Naive thymus-derived CD4-positive, alpha-beta T cell (primary cell): ENCODE measurements around the gene STAP2. TPM values are rescaled to one million over a fixed set of nuclear protein-coding genes. Genes with fewer than 3 reads are reported as not detected.

Experiments
- ATAC-seq: fragments of 150-1000 bp; cut with Tn5 transposase; 2 replicates; pipeline ENCODE4 v1.10.0; 2021; ENCODE audit warnings: mild to moderate bottlenecking, moderate library complexity
- CTCF ChIA-PET: fragments of 350-600 bp; sonication (Branson Sonifier 250); formaldehyde crosslinking; loops from one replicate; lab custom pipeline; 2021; ENCODE audit warnings: antibody characterized with exemption; lab: Charles Lee
- POLR2A ChIA-PET: fragments of 350-600 bp; sonication (Branson Sonifier 250); formaldehyde crosslinking; loops from one replicate; lab custom pipeline; 2021; ENCODE audit warnings: antibody characterized with exemption, inconsistent platforms; lab: Charles Lee
- DNase-seq, 9 donors: peaks; one replicate each; pipeline versions ENCODE4 v3.0.0 to v3.0.0-alpha.2; 2020 to 2022; ENCODE audit warnings: mixed read lengths in 1 of 9
- H3K27ac ChIP-seq: one replicate; pipeline ENCODE4 v1.7.0; 2013; ENCODE audit warnings: mild to moderate bottlenecking, low read depth, low read length, moderate library complexity
- H3K27me3 ChIP-seq, 2 donors: one replicate each; pipeline ENCODE4 v1.7.0; 2013; ENCODE audit warnings: low read length in 2 of 2, mild to moderate bottlenecking in 2 of 2, moderate library complexity in 2 of 2; ENCODE audit not compliant: control insufficient read depth in 2 of 2, insufficient read depth in 2 of 2
- H3K36me3 ChIP-seq, 3 experiments: 1 replicate in 2 of 3; 2 replicates in 1 of 3; pipeline ENCODE4 v1.7.0; 2013; ENCODE audit warnings: low read length in 3 of 3, mild to moderate bottlenecking in 3 of 3, moderate library complexity in 1 of 3; ENCODE audit not compliant: insufficient read depth in 3 of 3, control insufficient read depth in 2 of 3
- H3K4me1 ChIP-seq, 2 donors: one replicate each; pipeline ENCODE4 v1.7.0; 2013; ENCODE audit warnings: low read length in 2 of 2, mild to moderate bottlenecking in 2 of 2, moderate library complexity in 1 of 2; ENCODE audit not compliant: control insufficient read depth in 2 of 2, insufficient read depth in 2 of 2
- H3K4me3 ChIP-seq: 2 replicates; pipeline ENCODE4 v1.7.0; 2013; ENCODE audit warnings: mild to moderate bottlenecking, low read length
- H3K9me3 ChIP-seq, 3 experiments: 1 replicate in 2 of 3; 2 replicates in 1 of 3; pipeline ENCODE4 v1.7.0; 2013; ENCODE audit warnings: low read length in 3 of 3; ENCODE audit not compliant: control insufficient read depth in 2 of 3
- H3K27ac Mint-ChIP-seq, 9 donors: one replicate each; pipeline ENCODE4 v1.8.0; 2020 to 2022; ENCODE audit warnings: mixed read lengths in 9 of 9, mild to moderate bottlenecking in 8 of 9, moderate library complexity in 5 of 9, inconsistent platforms in 2 of 9
- H3K27me3 Mint-ChIP-seq, 5 donors: one replicate each; pipeline ENCODE4 v1.8.0; 2021 to 2022; ENCODE audit warnings: mixed read lengths in 5 of 5, mild to moderate bottlenecking in 1 of 5
- H3K36me3 Mint-ChIP-seq, 5 donors: one replicate each; pipeline ENCODE4 v1.8.0; 2020 to 2022; ENCODE audit warnings: mixed read lengths in 5 of 5, mild to moderate bottlenecking in 3 of 5, inconsistent platforms in 1 of 5
- H3K4me1 Mint-ChIP-seq, 7 donors: one replicate each; pipeline ENCODE4 v1.8.0; 2020 to 2022; ENCODE audit warnings: mixed read lengths in 7 of 7, mild to moderate bottlenecking in 3 of 7, inconsistent platforms in 1 of 7
- H3K4me3 Mint-ChIP-seq, 10 donors: one replicate each; pipeline ENCODE4 v1.8.0; 2020 to 2022; ENCODE audit warnings: mild to moderate bottlenecking in 10 of 10, mixed read lengths in 10 of 10, moderate library complexity in 6 of 10, inconsistent platforms in 2 of 10
- H3K9me3 Mint-ChIP-seq, 11 donors: one replicate each; pipeline ENCODE4 v1.8.0; 2020 to 2022; ENCODE audit warnings: mixed read lengths in 11 of 11, mild to moderate bottlenecking in 4 of 11, inconsistent platforms in 1 of 11, moderate library complexity in 1 of 11
- intact Hi-C, 2 donors: fragments of 100-400 bp; cut with micrococcal nuclease; formaldehyde crosslinking; loops; one replicate each; pipeline ENCODE4 v1.15.1; 2023
- polyA plus RNA-seq, 2 donors: library from polyadenylated mRNA; unstranded; fragments of 300-500 nt; fragmentation: Illumina TruSeq; gene quantifications; one replicate each; pipeline ENCODE4 v1.2.3, GENCODE V29; 2021
- total RNA-seq, 6 experiments: library from RNA in 5 of 6; stranded (reverse) in 5 of 6; gene quantifications; 1 replicate in 5 of 6; 2 replicates in 1 of 6; pipeline ENCODE4 v1.2.3 and lab custom pipeline; 2021 to 2026

STAP2 gene, protein sequence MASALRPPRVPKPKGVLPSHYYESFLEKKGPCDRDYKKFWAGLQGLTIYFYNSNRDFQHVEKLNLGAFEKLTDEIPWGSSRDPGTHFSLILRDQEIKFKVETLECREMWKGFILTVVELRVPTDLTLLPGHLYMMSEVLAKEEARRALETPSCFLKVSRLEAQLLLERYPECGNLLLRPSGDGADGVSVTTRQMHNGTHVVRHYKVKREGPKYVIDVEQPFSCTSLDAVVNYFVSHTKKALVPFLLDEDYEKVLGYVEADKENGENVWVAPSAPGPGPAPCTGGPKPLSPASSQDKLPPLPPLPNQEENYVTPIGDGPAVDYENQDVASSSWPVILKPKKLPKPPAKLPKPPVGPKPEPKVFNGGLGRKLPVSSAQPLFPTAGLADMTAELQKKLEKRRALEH
- total RNA-seq (10 to 100 TPM in 1 of 5 experiments, 1 to 10 TPM in 4; 2.6 to 11.8 (median 4.5) TPM), polyA plus RNA-seq (1 to 10 TPM; 2.4 to 4.9 TPM), total RNA-seq (lab: John Stamatoyannopoulos, UW) (1.5 reads per million, percentile 4 among the genes with 10 or more reads in this experiment)

DNA sequence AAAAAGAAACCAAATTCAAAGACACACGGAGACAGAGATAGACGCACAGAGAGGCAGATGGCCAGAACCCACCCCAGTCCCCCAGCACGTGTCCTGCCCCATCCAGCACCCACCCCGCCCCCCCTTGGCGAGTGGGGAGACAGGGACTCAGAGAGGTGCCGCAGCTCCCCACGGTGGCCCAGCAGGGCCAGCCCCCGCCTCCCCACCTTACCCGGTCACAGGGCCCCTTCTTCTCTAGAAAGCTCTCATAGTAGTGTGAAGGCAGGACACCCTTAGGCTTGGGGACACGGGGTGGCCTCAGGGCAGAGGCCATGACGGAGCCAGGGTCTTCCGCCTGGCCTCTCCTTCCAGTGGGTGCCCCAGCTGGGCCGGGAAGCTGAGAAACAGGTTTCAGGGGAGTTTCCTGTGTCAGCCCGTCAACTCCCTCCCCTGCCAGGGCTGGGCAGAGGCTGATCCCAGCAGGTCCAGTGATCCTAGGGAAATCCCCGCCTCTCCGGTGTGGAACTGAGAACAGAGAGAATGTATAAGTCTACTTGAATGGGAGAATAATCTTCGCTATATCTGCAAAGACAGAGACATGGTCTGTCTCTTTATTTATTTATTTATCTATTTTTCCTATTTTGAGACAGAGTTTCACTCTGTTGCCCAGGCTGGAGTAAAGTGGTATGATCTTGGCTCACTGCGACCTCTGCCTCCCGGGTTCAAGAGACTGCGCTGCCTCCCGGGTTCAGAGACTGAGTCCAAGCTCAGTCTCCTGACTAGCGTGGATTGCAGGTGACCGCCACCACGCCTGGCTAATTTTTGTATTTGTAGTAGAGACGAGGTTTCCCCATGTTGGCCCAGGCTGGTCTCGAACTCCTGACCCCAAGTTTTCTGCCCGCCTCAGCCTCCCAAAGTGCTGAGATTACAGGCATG, at the start of gene STAP2:
TSS of gene STAP2 (minus strand) at position 387 of the 915 bp plus-strand sequence. CDS start at position 313, 74 bp downstream.
- H3K36me3 ChIP-seq: no peaks in the 10 kb centered on the region
- peak within 1 kb of the TSS; percentile 61 for H3K4me3 ChIP-seq
- H3K4me1 ChIP-seq: peaks cover 0 to 14% of the 10 kb centered on the region in 2 donors
- peak within 1 kb of the TSS; percentile 60 for H3K27ac ChIP-seq
- H3K4me1 Mint-ChIP-seq: peaks cover 14 to 36% (median 28%) of the 10 kb centered on the region in 7 donors
- ATAC-seq (no peak), DNase-seq (peak in 3 of 9 donors; percentile 17 to 28 (median 17))
- intact Hi-C loops: loop anchor here in 1 of 2 donors (1.0 kb wide), 1 partner anchor 10 kb away; no protein-coding TSS in a partner anchor
- H3K27me3 Mint-ChIP-seq: peaks cover 0 to 2% (median 0%) of the 10 kb centered on the region in 5 donors
- no peaks in the 10 kb centered on the region for H3K9me3 ChIP-seq
- peak within 1 kb of the TSS; percentile 90 to 96 (median 93) for H3K27ac Mint-ChIP-seq
- ChIA-PET CTCF (interaction anchor here (0.6 to 1.2 kb wide), 4 partner anchors 9 to 72 kb away, joined by 3 to 8 read pairs (median 4); no protein-coding TSS in a partner anchor), POLR2A (interaction anchor here (0.7 to 3.2 kb wide), 5 partner anchors 11 to 47 kb away, joined by 3 to 16 read pairs (median 4); partner anchors contain the start of gene TMIGD2)
- peak within 1 kb of the TSS; percentile 86 to 99 (median 92) for H3K4me3 Mint-ChIP-seq
- no peaks in the 10 kb centered on the region for H3K27me3 ChIP-seq
- H3K9me3 Mint-ChIP-seq: peaks cover 0 to 15% (median 4%) of the 10 kb centered on the region in 11 donors
- peaks cover 0 to 14% (median 0%) of the 10 kb centered on the region in 5 donors for H3K36me3 Mint-ChIP-seq

DNA sequence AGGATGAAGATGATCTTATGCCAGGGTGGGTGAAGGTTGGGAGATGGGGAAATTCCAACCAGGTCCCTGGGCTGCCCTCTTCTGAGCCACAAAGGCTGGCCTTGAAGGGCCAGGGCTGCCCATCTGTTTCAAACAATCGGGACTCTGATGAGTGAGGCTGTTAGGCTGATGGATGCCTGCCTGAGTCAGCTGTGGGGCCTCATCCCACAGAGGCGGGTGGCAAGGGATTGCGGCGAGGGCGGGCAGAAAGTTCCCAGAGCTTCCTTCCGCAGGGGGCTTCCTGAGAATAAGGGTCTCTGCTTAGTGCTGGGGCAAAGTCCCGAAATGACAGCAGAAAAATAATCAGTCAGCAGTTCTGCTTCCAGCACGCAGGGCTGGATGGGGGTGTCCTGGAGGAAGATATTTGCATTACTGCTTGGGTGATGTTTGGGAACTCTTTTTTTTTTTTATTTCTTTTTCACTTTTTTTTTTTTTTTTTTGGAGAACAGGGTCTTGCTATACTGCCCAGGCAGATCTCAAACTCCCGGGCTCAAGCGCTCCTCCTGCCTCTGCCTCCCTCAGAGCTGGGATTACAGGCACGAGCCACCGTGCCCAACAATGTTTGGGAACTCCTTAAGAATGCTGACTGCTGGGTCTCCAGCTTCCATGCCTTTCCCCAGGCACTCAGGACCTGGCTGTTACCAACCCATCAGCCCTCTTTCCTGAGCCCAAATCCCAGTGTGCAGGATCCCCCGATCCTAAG, 47.6 kb upstream of the STAP2 start:
- Mint-ChIP-seq H3K4me3 (no peak overlapping the region), H3K4me1 (peaks cover 15 to 40% (median 25%) of the 10 kb centered on the region in 7 donors), H3K27me3 (no peaks in the 10 kb centered on the region), H3K36me3 (peaks cover 0 to 10% (median 0%) of the 10 kb centered on the region in 5 donors), H3K9me3 (no peaks in the 10 kb centered on the region), H3K27ac (peak overlapping the region in 2 of 9 donors; percentile 19 to 47)
- POLR2A ChIA-PET: no interaction called here
- no peak overlapping the region for H3K4me3 ChIP-seq
- no peak for ATAC-seq
- H3K4me1 ChIP-seq: peaks cover 11 to 14% of the 10 kb centered on the region in 2 donors
- intact Hi-C loops: no loop called here
- H3K9me3 ChIP-seq: no peaks in the 10 kb centered on the region
- DNase-seq: no peak
- H3K36me3 ChIP-seq: peaks cover 0 to 58% (median 3%) of the 10 kb centered on the region in 3 experiments
- no peaks in the 10 kb centered on the region for H3K27me3 ChIP-seq
- CTCF ChIA-PET: interaction anchor here (0.8 kb wide), 1 partner anchor 22 kb away, joined by 3 read pairs; no protein-coding TSS in a partner anchor
- H3K27ac ChIP-seq: no peak overlapping the region

DNA sequence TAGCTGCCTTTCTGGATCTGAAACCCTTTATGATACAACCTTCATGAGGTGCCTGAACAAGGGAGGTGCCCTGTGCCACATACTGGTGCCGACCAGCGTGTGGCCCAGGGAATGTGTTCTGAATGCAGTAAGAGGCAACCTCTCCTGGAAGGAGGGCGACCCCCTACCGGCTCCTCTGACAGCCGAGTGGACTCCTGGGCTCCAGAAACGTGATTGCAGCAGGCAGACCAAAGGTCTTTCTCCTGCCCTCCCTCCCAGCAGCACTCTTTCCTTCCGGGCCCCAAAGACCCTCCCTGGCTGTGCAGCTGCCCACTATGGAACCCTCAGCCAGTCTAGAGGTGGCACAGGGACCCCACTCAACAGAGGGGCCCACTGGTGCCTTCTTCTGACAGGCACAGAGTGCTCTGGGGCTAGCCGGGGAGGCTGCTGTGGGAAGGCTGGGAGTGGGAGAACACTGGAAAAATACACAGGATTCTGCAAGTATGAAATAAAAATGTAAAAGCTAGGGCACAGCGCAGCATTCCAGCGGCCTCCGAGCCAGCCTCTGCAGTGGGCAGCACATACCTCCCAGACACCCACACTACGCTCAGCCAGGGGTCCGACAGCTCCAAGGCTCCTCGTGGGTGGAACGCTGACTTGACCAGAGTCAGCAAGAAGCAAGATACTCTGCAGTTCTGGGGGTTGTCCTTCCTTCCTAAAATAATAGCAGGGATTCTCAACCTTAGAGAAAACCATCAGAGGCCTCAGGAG, 46.8 kb upstream of the STAP2 start:
- Mint-ChIP-seq H3K36me3 (peaks cover 0 to 10% (median 0%) of the 10 kb centered on the region in 5 donors), H3K9me3 (no peaks in the 10 kb centered on the region), H3K4me1 (peaks cover 12 to 40% (median 25%) of the 10 kb centered on the region in 7 donors), H3K27ac (peak overlapping the region in 3 of 9 donors; percentile 9 to 47 (median 41)), H3K27me3 (no peaks in the 10 kb centered on the region), H3K4me3 (no peak overlapping the region)
- H3K4me1 ChIP-seq: peaks cover 14 to 15% of the 10 kb centered on the region in 2 donors
- no peak overlapping the region for H3K27ac ChIP-seq
- DNase-seq (no peak), ATAC-seq (no peak)
- no peak overlapping the region for H3K4me3 ChIP-seq
- intact Hi-C loops: no loop called here
- POLR2A ChIA-PET: no interaction called here
- H3K9me3 ChIP-seq: no peaks in the 10 kb centered on the region
- no peaks in the 10 kb centered on the region for H3K27me3 ChIP-seq
- CTCF ChIA-PET: interaction anchor here (0.8 to 1.8 kb wide), 2 partner anchors 10 to 22 kb away, joined by 3 to 4 read pairs; no protein-coding TSS in a partner anchor
- peaks cover 0 to 56% (median 3%) of the 10 kb centered on the region in 3 experiments for H3K36me3 ChIP-seq

DNA sequence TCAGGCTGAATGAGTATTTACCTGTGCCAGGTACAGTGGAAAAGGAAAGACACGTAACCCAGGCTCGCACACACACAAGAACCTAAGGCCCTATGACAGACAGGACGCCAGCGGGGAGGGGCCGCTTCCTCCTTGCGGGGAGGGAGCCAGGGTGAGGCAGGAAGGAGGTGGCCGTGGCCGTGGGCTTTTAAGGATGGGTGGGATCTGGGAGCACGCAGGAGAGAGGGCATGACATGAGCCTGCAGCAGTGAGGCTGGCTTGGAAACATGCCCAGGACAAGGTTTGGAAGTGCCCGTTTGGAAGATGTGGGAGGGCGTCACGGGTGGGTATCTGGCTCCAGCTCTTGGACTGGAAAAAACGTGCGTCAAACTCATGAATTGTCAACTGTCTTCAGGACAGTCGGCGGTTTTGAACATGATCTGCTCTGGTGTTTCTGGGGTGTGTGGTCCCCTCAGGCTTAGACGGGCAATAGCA, 41.7 kb upstream of the STAP2 start:
- DNase-seq (peak in 7 of 9 donors; percentile 61 to 74 (median 65)), ATAC-seq (peak; percentile 85)
- Histone ChIP-seq H3K4me3 (peak overlapping the region; percentile 57), H3K27me3 (no peaks in the 10 kb centered on the region), H3K27ac (peak overlapping the region; percentile 68), H3K36me3 (peaks cover 0 to 15% (median 3%) of the 10 kb centered on the region in 3 experiments), H3K9me3 (no peaks in the 10 kb centered on the region), H3K4me1 (peaks cover 27 to 38% of the 10 kb centered on the region in 2 donors)
- peaks cover 0 to 5% (median 0%) of the 10 kb centered on the region in 5 donors for H3K36me3 Mint-ChIP-seq
- intact Hi-C loops: loop anchor here (1.0 kb wide), 2 partner anchors 11 to 20 kb away; partner anchors contain the start of gene SH3GL1 (in 2 of the 2)
- POLR2A ChIA-PET: interaction anchor here (0.6 to 4.3 kb wide), 6 partner anchors 9 to 52 kb away, joined by 3 to 13 read pairs (median 4); partner anchors contain the start of genes CHAF1A and SH3GL1
- CTCF ChIA-PET: interaction anchor here (0.6 kb wide), 1 partner anchor 78 kb away, joined by 3 read pairs; no protein-coding TSS in a partner anchor
- H3K4me3 Mint-ChIP-seq: peak overlapping the region; percentile 78 to 94 (median 86)
- peaks cover 0 to 3% (median 0%) of the 10 kb centered on the region in 11 donors for H3K9me3 Mint-ChIP-seq
- peak overlapping the region; percentile 92 to 97 (median 95) for H3K27ac Mint-ChIP-seq
- H3K4me1 Mint-ChIP-seq: peaks cover 34 to 63% (median 56%) of the 10 kb centered on the region in 7 donors
- H3K27me3 Mint-ChIP-seq: no peaks in the 10 kb centered on the region
